Smooth muscle cell of the brain vasculature (primary cell): ENCODE results near the gene KIAA1217.

Source experiments
- DNase-seq: peaks from one replicate; pipeline ENCODE4 v3.0.0-alpha.2; 2012; ENCODE audit warnings: low read depth, low spot score

Gene KIAA1217

GRCh38 chr10:24496906-24497305 lies 288.0 kb downstream of the KIAA1217 start:
- DNase-seq, result no peak

GRCh38 chr10:24501056-24501711 lies 292.2 kb downstream of the KIAA1217 start:
- DNase-seq, result no peak

- DNase-seq, result no peak
These were observed 293.1 kb downstream of the KIAA1217 start for GRCh38 chr10:24502006-24502405.

GRCh38 chr10:24502801-24503460 lies 294.0 kb downstream of the KIAA1217 start:
- DNase-seq, result no peak

- peak; percentile 9 for DNase-seq
These were observed 294.8 kb downstream of the KIAA1217 start for GRCh38 chr10:24503461-24504320.

GRCh38 chr10:24505759-24506158 lies 296.8 kb downstream of the KIAA1217 start:
- DNase-seq, result no peak

- no peak for DNase-seq
These were observed 304.2 kb downstream of the KIAA1217 start for GRCh38 chr10:24513155-24513554.

GRCh38 chr10:24515481-24515880 lies 306.5 kb downstream of the KIAA1217 start:
- no peak for DNase-seq

GRCh38 chr10:24518411-24518810 lies 309.5 kb downstream of the KIAA1217 start:
- DNase-seq, result no peak

- DNase-seq, result peak; percentile 29
These were observed 310.2 kb downstream of the KIAA1217 start for GRCh38 chr10:24518981-24519597.

- no peak for DNase-seq
These were observed 311.0 kb downstream of the KIAA1217 start for GRCh38 chr10:24519950-24520349.

- no peak for DNase-seq
These were observed 315.4 kb downstream of the KIAA1217 start for GRCh38 chr10:24524314-24524713.

GRCh38 chr10:24526085-24526649 lies 317.2 kb downstream of the KIAA1217 start:
- no peak for DNase-seq

GRCh38 chr10:24528946-24529345 lies 320.0 kb downstream of the KIAA1217 start:
- DNase-seq, result no peak

GRCh38 chr10:24531439-24531838 lies 322.5 kb downstream of the KIAA1217 start:
- no peak for DNase-seq

GRCh38 chr10:24533981-24534380 lies 325.0 kb downstream of the KIAA1217 start:
- DNase-seq, result no peak

- no peak for DNase-seq
These were observed 327.7 kb downstream of the KIAA1217 start for GRCh38 chr10:24536636-24537035.

- no peak for DNase-seq
These were observed 332.4 kb downstream of the KIAA1217 start for GRCh38 chr10:24541239-24541753.

- DNase-seq, result no peak
These were observed 333.7 kb downstream of the KIAA1217 start for GRCh38 chr10:24542314-24543270.

- no peak for DNase-seq
These were observed 335.8 kb downstream of the KIAA1217 start for GRCh38 chr10:24544776-24545175.
